Mesenteric fat pad (tissue), 1 donor: ENCODE measurements around the gene CBLB. TPM values are rescaled to one million over a fixed set of nuclear protein-coding genes. Genes with fewer than 3 reads are reported as not detected.

ENCODE experiments used
- DNase-seq: peaks from one replicate; pipeline ENCODE4 v3.0.0-alpha.2; 2020; ENCODE audit warnings: low spot score
- total RNA-seq: library from RNA; stranded (reverse); fragmentation: NEBNext Ultra II Directional; extraction: Animal tissue kit (Norgen Biotek cat#: 25700); gene quantifications from one replicate; pipeline ENCODE4 v1.2.1, GENCODE V29; 2021
- donor health status: DM: yes; HTN: yes; CAD: no.

Gene CBLB
- total RNA-seq, 1 donor from 2014 or later: 97.9 TPM

DNA sequence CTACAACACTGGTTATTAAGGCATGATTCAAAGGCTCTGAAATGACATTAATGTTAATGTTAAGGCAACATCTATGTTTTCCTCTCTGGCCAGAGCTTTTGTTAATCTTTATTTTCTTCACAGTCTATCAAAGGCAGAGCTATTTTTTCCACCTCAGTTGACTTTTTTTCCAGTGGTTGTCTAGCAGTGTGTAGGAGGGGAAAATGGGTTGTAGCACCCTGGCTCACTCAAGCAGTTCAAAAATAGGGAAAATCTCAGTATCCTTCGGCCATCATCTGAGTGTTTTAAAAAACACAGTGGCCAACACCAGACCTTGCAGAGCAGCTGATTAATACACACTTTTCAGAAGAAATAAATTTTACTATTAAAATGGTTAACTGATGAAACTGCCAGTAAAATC is 21.4 kb downstream of the CBLB start:
- DNase-seq: no peak

DNA sequence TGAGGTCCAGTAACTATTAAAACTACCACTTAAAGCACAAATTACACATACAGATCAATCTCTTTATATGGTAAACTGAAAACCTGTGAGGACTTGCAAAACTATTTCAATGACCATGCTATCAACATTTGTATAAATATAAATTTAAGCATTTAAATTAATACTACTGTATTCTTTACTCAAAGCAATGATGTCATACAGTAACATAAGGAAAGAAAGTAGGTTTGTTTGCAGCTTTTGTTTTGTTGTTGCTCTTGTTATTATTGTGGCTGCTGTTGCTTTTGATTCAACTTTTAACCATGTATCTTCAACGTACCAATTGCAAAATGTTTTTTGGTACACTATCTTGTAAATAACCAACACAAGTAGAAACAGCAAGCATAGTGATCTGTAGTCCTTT is 22.0 kb downstream of the CBLB start:
- DNase-seq: no peak

DNA sequence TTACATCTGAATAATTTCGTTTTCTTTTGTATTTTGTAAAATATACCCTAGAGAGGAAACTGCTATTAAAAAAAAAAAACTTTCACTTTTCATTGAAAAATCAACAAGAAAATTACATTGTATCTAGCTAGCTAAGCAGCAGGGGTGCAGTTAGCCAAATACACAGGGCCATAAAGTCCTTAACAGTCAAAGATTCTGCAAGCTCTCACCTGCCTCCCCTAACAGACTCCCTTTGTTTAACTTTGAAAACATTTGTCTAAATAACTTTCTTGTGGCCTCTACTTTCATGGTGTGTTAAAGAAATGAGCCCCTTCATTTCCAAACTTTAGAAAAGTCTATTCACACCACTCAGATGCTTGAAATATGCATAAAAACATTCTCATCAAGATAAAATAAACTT is 23.3 kb downstream of the CBLB start:
- DNase-seq: no peak

DNA sequence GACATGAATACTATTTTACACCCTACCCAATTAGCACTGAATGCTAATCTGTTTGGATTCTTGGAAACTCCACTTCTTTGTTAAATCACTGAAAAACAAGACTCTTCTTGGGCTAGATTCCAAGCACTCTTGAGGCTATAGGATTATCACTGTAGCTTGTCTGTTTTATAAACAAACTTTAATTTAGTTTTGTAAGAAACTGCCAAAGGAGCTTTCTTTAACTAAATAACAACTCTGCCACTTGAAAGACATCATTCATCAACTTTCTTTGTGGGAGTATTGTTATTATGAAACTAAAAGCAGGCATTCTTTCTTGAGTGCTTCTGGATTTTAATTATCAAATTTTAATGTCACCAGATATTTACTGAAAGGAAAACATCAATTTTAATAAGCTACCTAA is 24.1 kb downstream of the CBLB start:
- DNase-seq: no peak

DNA sequence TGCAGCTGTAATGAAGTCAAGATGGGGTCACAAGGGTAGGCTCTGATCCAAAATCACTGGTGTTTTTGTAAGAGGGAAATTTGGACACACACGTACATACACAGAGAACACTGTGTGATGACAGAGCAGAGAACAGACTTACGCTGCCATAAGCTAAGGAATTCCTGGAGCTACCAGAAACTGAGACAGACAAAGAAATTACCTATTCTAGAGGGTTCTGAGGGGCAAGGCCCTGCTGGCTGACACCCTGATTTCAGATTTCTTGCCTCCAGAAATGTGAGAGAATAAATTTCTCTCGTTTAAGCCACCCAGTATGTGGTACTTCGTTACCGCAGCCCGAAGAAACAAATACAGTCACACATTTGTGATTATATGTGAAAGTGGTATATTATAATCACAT is 24.8 kb downstream of the CBLB start:
- DNase-seq: no peak

DNA sequence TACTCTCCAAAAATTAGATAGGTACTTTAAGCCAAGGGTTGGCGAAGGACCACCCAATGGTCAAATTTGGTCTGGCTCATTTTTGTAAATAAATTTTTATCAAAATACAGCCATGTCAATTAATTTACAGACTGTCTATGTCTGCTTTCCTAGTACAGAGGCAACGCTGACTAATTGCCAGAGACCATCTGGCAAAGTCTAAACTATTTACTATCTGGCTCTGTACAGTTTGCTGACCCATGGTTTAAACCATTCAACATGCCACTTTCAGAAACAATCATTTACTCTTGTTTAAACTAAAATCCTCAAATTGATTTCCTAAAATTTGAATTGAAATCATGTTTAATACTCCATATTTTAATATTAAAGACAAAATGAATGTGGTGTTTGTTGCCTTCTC is 25.9 kb downstream of the CBLB start:
- no peak for DNase-seq

DNA sequence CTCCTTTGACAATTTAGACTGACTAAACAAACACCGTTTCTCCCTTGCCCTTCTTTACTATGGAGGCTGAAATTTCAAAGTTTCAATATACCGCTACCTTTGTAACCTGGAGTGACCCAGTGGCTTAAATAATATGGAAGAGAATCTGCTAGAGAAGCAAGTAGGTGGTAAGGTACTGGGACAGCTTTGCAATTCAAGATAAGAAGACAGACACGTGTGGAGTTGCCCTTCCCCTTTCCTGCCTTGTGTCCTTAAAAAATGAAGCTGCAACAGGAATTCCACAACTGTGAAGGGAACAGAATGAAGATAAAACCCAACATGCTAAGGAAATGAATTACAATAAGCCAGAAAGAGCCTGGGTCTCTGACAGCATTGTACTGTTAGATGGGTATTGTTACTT is 26.4 kb downstream of the CBLB start:
- no peak for DNase-seq

DNA sequence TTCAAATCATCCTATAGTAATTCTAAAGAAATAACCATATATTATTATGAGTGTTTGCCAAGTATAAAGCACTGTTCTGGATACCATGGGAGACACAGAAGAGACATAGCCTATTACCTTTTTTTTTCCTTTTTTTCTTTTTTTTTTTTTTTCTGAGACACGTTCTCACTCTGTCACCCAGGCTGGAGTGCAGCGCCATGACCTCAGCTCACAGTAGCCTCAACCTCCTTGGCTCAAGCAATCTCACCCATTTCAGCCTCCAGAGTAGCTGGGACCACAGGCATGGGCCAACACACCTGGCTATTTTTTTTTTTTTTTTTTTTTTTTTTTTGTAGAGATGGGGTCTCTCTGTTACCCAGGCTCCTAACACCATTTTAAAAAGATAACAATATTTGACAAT is 30.9 kb downstream of the CBLB start:
- DNase-seq: no peak

DNA sequence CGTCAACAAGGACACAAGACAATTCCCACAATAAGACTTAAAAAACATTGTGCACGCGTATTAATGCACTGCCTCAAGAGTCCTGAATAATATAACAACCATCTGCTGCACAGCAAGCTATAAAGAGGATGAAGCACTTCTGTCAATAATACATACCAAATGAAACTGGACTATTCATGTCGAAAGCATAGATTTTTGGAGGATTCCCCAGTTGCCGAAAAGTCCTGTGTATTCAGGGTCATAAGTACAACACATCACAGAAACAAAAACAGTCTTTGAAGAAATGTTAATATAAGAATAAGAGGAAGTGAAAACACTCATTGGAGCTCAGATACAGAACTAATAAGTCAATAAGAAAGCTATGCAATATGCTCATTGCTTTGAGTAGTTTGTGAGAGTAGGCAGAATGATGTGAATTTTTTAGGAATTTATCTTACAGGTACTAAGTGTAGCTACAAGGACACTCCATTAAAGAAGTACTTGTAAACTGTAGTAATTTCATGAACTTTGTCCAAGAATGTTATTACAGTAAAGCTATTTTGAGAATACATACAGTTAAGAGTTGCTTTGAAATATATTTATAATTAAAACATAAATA is 31.6 kb downstream of the CBLB start:
- DNase-seq: no peak

DNA sequence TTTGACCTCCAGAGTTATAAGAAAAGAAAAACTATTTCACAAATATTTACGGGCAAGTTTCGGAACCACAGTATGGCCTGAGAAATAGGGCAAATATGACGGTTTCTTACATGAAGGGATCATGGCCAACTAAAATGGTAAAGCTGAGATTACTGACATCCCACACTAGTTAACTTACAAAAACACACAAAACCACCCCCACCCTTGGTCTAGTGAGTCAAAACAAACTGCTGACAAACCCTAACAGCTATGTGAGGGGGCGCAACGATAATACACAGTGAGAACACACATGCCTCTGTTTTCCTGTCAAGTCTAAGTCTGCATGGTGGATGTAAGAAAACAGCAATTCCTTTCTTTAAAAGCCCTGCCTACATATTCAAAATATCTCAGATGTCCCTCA is 32.3 kb downstream of the CBLB start:
- no peak for DNase-seq

DNA sequence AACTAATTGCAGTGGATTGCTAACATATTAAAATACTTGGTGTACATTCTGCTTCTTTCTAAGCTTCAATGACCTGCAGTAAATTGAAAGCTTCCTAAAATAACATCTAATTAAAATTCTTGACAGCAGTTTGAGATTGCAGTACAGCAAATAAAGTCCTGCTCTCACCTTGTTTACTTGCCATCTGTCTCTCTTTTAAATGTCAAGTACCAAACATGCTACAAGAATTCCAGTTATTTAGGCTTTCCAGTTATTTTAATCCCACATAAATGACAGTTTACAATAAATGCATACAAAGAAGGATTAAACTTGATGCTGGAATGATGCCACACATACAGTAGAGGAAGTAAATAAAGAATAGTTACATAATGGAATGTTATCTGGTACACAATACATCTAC is 33.2 kb downstream of the CBLB start:
- DNase-seq: no peak

DNA sequence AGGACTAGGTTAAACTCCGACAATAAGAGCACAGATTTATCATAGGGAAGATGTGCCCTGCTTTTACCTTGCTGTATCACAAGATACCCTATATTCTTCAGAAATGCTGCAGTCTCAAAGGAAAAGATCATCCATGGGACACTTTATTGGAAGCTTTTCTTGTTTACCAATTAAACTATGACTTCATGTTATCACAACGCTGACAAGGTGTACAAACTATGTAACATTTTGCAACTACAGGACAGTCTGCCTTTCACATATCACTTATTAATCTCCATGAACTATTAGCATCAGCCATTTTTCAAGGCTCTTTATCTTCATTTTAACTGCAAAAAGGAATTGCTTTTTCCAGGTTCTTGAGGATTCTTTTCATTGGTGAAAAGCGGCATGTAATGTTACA is 34.0 kb downstream of the CBLB start:
- no peak for DNase-seq

DNA sequence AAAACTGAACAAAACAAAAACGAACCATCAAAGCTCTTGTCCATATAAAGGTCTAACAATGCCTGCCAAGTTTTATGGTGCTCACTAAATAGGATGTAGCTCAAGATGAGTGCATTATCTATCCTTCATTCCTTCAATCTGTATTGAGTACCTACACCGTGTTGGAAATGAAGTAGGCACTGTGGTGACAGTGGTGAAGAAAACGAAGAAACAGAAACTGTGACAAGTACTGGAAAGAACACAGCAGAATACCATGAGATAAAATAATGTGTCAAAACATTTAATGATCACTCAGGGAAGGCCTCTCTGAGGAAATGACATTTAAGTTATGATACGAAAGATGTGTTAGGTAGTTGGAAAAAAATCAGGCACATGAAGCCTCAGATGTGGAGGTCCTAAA is 36.2 kb downstream of the CBLB start:
- DNase-seq: no peak

DNA sequence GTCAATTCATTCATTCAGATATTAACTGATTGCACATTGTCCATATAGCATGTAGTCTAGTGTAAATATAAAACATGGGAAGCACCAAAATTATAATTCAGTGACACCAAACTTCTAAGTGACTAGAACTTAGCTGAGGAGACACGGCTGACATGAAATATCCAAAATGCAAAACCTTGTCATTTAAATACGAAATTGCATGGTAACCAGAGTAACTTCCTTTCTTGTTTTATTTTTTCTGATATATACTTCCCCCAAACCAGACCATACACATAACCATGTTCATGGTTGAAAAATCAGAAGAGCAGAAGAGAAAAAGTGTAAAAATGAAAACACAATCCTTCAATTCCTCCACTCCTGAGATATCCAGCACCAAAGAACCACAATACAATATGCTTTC is 38.0 kb downstream of the CBLB start:
- DNase-seq: no peak

DNA sequence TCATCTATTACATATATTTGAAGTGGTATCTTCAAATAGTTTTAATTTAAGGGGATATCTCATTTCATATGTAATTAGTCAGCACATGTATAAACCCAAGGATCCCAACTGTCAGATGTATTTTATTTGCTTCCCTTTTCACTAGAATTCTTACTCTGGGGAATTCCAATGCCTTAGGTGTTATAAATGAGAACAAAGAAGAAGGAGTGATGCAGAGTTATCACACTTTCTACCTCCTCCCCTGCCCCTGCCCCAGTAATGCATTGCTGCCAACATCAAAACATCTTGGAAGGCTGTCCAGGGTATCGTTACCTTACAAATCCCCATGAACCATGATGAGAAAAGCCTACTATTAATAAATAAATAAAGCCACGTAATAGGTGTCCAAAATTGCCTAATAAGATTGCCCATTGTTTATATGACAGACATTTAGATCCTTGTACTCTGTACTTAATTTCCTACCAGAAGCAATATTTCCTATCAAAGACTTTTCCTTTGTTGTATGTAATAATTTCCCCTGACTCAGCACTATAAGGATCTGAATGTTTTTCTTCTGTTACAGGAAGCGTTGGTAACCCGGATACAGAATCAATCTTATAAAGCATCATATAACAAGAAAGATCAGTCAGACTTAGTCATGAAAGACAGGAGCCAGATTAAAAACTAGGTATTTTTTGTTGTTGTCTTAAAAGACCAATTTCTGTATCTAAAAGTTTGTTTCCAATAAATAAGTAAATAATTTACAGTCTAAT is 38.8 kb downstream of the CBLB start:
- no peak for DNase-seq

DNA sequence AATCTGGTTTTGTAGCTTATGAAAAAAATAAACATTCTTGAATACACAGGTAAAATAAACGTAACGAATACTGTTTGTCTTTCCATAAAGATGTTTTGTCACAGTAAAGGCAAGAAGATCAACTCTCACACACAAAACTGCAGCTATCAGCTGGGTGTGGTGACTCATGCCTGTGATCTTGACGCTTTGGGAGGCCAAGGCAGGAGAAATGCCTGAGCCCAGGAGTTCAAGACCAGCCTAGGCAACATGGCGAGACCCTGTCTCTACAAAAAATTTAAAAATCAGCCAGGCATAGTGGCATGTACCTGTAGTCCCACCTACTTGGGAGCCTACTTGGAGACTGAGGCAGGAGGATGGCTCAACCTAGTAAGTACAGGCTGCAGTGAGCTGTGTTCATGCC is 39.6 kb downstream of the CBLB start:
- no peak for DNase-seq

DNA sequence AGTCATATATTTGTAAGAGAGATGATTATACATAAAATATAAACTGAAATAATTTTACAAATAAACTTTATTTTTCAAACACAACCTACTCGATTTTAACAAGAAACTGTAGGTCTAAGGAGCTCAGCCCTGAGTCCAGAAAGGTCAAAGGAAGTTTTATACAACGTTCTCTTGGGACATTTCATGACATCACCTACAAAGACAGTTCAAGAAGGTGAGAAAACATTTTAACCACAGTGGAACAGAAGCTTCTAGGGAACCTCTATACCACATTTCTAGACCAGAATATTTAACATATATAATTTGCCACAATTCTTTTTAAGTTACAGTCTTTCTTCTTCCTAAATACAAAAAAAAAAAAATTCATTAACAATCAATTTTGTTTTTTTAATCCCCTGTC is 40.1 kb downstream of the CBLB start:
- DNase-seq: no peak

DNA sequence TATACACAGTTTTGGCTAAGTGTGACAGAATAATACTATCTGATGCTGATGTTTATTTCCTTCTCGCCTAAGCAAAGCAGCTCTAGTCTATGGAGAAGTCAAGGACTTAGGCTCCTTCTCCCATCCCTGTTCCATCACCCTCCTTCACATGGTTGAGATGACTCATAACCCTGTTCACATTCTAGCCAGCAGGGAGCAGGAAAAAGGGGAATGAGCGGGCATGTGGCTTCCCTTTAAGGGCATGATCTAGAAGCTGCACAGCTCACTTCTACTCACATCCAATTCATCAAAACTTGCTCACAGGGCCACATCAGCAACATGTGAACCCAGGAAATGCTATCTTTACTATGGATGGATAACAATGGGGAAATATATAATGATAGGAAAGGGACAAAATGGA is 40.9 kb downstream of the CBLB start:
- no peak for DNase-seq

DNA sequence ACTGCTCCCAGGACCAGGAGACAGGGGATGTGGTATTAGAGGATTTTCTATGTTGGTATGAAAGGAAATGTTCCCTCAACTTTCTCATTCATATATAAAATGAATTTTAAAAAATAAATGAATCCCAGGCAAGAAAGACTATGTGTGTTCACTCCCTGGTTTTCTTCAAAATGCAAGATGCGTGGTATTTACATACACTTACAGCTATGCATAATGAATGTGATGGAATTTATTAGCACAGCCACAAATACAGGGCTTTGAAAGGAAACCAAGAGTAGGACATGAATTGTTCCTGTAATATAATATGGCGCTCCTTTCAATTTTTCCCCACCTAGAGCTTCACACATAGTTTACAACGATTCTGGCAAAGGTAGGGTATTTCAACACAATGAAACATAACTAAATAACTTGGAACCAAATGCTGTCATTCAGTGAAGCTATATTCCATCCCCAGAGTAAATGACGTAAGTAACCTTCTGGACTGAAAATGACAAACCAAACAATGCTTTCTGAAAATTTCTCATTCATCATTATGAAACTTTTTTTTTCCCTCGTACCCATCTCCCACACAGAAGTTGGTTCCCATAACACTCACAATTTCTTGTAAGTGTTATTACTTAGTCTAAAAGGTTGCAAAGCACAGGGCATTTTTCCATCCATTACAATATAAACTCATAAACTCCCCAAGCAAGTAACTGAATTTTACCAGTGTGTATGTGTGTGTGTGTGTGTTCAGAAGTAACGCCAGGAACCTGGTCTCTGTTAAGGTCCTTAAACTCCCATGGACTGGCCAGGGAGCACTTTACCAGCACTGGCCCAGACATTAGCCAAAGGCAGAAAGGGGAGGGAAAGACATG is 41.8 kb downstream of the CBLB start:
- DNase-seq: no peak

DNA sequence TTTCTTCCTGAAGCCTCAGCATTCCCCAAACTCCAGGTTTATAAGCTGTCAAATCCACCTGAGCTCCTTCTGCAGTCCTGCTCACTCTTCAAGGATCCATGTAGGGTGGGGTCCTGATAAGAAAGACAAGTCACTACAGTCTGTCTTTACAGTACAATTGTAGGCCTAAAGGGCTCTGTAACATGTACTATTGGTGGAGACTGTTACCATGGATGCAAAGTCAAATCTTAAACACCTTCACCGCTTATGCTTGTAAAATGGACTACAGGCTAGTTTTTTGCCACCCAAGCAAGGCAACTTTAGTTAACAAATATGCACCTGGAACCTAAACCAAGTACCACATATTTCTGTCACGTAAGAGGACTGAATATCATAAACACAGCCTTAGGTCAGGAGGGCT is 44.7 kb downstream of the CBLB start:
- DNase-seq: no peak

DNA sequence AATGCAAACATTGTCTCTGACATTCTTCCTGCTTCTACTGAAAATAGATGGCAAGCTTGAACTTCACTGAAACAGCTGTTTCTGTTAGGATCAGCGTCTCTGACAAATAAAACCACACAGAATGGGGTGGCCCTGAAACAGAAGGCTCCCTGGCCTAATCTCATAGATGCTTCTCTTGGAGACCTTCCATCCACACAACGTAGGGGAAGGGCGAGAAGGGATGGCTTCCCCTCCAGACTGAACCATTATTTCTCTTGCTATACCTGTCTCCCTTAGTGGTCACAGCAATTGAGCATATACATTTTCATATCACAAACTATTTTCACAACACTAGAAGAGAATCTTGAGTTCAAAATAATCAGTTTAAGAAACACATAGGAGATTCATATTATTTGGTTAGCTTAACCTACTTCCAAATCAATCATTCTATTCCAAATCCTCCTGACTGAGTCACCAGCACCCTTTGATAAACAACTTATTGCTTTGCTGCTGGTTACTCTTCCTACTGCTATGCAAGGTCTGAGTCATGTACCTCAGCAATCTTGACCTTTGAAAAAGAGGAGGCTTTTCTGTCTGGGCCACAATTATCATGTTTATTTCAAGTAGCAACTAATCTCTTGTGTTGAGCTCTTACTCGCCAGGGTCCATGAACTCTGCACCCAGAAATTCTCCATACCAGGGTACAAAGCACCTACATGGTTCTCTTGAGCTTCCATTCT is 45.5 kb downstream of the CBLB start:
- DNase-seq: no peak
